H1 (cell line): Measurements from ENCODE around the gene NFIA. TPM values are rescaled to one million over a fixed set of nuclear protein-coding genes. Genes with fewer than 3 reads are reported as not detected.
A peak's percentile ranks its signal among the peaks of the same experiment; 100 is the strongest.

Source experiments
- CBX8 ChIP-seq: fragments of 300-800, 300-1000 bp; sonication (generic); IDR thresholded peaks from 2 replicates; pipeline ENCODE4 v1.7.1; 2016; ENCODE audit warnings: low read depth, low read length, borderline replicate concordance
- CHD1 ChIP-seq: IDR thresholded peaks from 2 replicates; pipeline ENCODE4 v1.6.1; 2012; ENCODE audit warnings: low read depth, low read length, improper control_type of control experiment
- CHD7 ChIP-seq: fragments of 300-600 bp; sonication (generic); IDR thresholded peaks from 2 replicates; pipeline ENCODE4 v1.7.1; 2012; ENCODE audit warnings: low read length, moderate library complexity, mild to moderate bottlenecking, inconsistent platforms; ENCODE audit not compliant: insufficient replicate concordance
- EGR1 ChIP-seq: IDR thresholded peaks from 2 replicates; pipeline ENCODE4 v1.6.1; 2011; ENCODE audit warnings: low read depth, low read length, borderline replicate concordance
- HDAC6 ChIP-seq: IDR thresholded peaks from one replicate; pipeline ENCODE4 v1.7.1; 2012; ENCODE audit warnings: low read depth, mild to moderate bottlenecking, inconsistent platforms, low read length, moderate library complexity
- KDM5A ChIP-seq: fragments of 200-600 bp; IDR thresholded peaks from 2 replicates; pipeline ENCODE4 v1.7.1; 2012; ENCODE audit warnings: mild to moderate bottlenecking, low read length, inconsistent platforms, mixed read lengths
- POLR2A ChIP-seq, 2 experiments: IDR thresholded peaks; 1 replicate in 1 of 2; 2 replicates in 1 of 2; pipeline ENCODE4 v1.6.1; 2011; ENCODE audit warnings: low read depth in 2 of 2, low read length in 2 of 2, mild to moderate bottlenecking in 2 of 2; ENCODE audit errors: control extremely low read depth in 1 of 2
- RXRA ChIP-seq: IDR thresholded peaks from 2 replicates; pipeline ENCODE4 v1.6.1; 2011; ENCODE audit warnings: low read depth, mild to moderate bottlenecking, low read length, moderate library complexity; ENCODE audit not compliant: insufficient read depth
- TAF1 ChIP-seq: IDR thresholded peaks from 2 replicates; pipeline ENCODE4 v1.6.1; 2011; ENCODE audit warnings: mild to moderate bottlenecking, low read depth, low read length
- TCF12 ChIP-seq: IDR thresholded peaks from 2 replicates; pipeline ENCODE4 v1.6.1; 2011; ENCODE audit warnings: low read depth, mild to moderate bottlenecking, low read length
- USF2 ChIP-seq: IDR thresholded peaks from 2 replicates; pipeline ENCODE4 v1.6.1; 2011; ENCODE audit warnings: low read length, improper control_type of control experiment
- YY1 ChIP-seq: IDR thresholded peaks from 2 replicates; pipeline ENCODE4 v1.6.1; 2011; ENCODE audit warnings: low read depth, mild to moderate bottlenecking, low read length
- polyA plus RNA-seq, 7 experiments: library from polyadenylated mRNA; depleted of rRNA in 3 of 7; stranded (reverse) in 5 of 7; unstranded in 2 of 7; fragments of >200 nt in 5 of 7; fragments of 200-250 nt in 2 of 7; gene quantifications; 1 replicate in 5 of 7; 2 replicates in 1 of 7; 4 replicates in 1 of 7; pipeline versions ENCODE4 v1.2.1 to v1.2.3, GENCODE V29; 2011 to 2013; ENCODE audit warnings: missing spikeins in 2 of 7, mixed read lengths in 2 of 7
- total RNA-seq: library from RNA; stranded (reverse); fragmentation: NEBNext Ultra II Directional; extraction: Animal tissue kit (Norgen Biotek cat#: 25700); gene quantifications from 2 replicates; pipeline ENCODE4 v1.2.1, GENCODE V29; 2021

Gene NFIA
- total and polyA plus RNA-seq, 2 of the 8 experiments (the other 6 are each of a cell fraction or from before 2014, with no cell fraction given) = 1.8 to 2.3 TPM

GRCh38 chr1:61079898-61080336, 2.4 kb upstream of the NFIA start (continued):
- TF ChIP-seq CHD7 (peak; percentile 58), KDM5A (no peak), CHD1 (no peak), POLR2A (IDR thresholded peaks at IDR 0.05; ENCODE audit: control extremely low read depth in 1 of 2, low read depth in 2 of 2, low read length in 2 of 2) (no peak), RXRA (no peak), HDAC6 (no peak), TCF12 (peak; percentile 69; the same call in 1 of the 2 replicates), CBX8 (no peak), TAF1 (no peak), USF2 (no peak), EGR1 (peak; percentile 90), YY1 (0 out of 2 replicates have a peak, but pooled peaks have one; percentile 60)
